GM19397 (cell line): Measurements from ENCODE around the gene RNF151.
A peak's percentile ranks its signal among the peaks of the same experiment; 100 is the strongest.
"Not testable (repeated sequence)": the region's sequence is repeated elsewhere in the genome, so short reads cannot be mapped to it uniquely, and the experiment has no call there.

Experiments used
- ATAC-seq: cut with Tn5 transposase; IDR thresholded peaks from one replicate; pipeline ENCODE4 v1.9.1; 2021; ENCODE audit warnings: mild to moderate bottlenecking, moderate library complexity; ENCODE audit not compliant: unreplicated experiment

The RNF151 gene

GRCh38 chr16:2005646-2006045 lies 39.0 kb downstream of the RNF151 start:
- ATAC-seq, result no peak

GRCh38 chr16:2006317-2006716 lies 39.7 kb downstream of the RNF151 start:
- ATAC-seq, result no peak

- no peak for ATAC-seq
Measured at GRCh38 chr16:2007081-2007836, 40.6 kb downstream of the RNF151 start.

DNA sequence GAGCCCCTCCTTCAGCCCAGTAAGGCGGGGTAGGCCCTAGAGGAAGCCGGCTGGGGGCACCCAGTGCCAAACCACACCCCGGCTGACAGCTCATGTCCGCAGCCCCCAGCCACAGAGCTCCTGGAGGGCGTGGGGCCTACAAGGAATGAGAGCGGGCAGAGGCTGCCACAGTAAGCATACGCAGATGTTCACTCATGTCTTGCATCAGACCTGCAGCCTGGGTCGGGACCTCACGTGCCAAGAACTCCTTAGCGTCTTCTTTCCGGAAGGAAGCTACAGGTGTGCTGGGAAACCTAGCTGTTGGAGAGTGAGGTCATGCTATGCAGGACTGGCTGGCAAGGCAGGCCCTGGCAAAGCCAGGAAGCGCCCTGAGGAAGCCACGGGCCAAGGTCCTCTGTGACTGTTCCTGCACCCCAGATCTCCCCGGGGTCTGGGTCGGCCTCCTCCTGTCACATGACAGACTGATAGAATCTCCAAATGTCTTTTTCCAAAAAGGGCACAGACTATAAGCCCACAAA lies 41.4 kb downstream of the RNF151 start:
- no peak for ATAC-seq

- no peak for ATAC-seq
Measured at GRCh38 chr16:2008631-2009163, 42.0 kb downstream of the RNF151 start.

DNA sequence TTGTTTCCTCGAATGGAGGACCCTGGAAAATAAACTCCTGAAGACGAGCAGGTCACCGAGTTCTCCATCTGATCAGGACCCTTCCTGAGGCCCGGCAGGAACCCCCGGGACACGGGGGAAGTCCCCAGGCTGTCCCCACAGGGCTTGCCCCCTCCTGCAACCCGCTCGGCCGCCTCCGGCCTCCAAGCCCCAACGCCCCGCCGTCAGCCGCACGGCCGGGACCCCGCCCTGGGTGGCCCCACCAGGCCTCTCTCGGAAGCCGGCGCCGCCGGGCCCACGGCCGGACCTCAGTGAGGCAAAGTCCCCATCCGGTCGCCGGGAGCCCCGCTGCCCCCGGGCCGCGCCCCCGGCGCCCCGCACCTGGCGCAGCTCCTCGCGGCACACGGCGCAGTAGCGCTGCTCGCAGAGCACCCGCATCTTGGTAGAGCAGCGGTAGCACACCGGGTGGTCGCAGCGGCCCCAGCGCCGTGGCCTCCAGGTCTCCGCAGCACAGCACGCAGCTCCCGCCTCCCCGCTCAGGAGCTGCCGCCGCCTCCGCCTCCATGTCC lies 42.6 kb downstream of the RNF151 start:
- no peak for ATAC-seq

- peak; percentile 86 for ATAC-seq
Measured at GRCh38 chr16:2009791-2010510, 43.3 kb downstream of the RNF151 start, which contains the start of gene ZNF598. Gene ZNF598 (minus strand): TSS chr16:2009821.

- ATAC-seq, result not testable (repeated sequence)
Measured at GRCh38 chr16:2011726-2012125, 45.1 kb downstream of the RNF151 start.

DNA sequence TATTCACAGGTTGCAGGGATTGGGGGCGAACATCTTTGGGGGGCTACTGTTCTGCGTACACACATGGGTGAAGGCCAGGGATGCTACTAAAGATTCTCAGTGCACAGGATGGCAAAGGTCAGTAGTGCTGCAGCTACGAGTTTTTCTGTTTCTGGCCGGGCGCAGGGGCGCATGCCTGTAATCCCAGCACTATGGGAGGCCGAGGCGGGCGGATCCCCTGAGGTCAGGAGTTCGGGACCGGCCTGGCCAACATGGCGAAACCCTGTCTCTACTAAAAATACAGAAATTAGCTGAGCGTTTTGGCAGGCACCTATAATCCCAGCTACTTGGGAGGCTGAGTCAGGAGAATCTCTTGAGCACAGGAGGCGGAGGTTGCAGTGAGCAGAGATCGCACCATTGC lies 46.9 kb downstream of the RNF151 start:
- ATAC-seq, result no peak

- no peak for ATAC-seq
Measured at GRCh38 chr16:2015117-2015946, 48.7 kb downstream of the RNF151 start.

GRCh38 chr16:2015947-2016208 lies 49.2 kb downstream of the RNF151 start:
- no peak for ATAC-seq

DNA sequence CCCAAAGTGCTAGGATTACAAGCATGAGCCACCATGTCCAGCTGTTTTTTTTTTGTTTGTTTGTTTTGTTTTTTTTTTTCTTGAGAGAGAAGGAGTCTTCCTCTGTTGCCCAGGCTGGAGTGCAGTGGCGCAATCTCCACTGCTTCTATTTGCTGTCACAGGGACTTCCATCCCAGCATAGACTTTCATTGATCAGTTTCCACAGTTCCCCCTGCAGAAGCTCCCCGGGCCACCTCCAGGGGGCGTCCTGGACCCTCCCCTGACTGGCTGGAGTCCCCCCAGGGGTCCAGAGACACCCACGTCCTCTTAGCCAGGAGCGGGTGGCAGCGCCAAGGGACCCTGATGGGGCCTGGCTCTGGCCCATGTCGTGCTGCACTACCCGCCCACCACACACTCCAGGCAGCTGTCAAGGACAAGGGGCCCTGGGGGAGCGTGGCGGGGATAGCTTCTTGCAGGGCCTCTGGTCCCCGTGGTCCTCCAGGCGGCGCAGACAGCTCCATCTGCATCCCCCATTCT lies 49.8 kb downstream of the RNF151 start:
- no peak for ATAC-seq
